GM13976 (cell line): Measurements from ENCODE around the gene TNS3.
"Not testable (repeated sequence)": the region's sequence is repeated elsewhere in the genome, so short reads cannot be mapped to it uniquely, and the experiment has no call there.

Experiments used
- DNase-seq: peaks from one replicate; pipeline ENCODE4 v3.0.0; 2012; ENCODE audit warnings: low spot score
- in situ Hi-C: fragments of 300-500 bp; cut with MboI; formaldehyde crosslinking; loops from one replicate; pipeline ENCODE4 v1.12.0; 2022; ENCODE audit warnings: low sequenced_read_pairs, mixed read lengths, inconsistent platforms; ENCODE audit not compliant: unreplicated experiment
- TF ChIP-seq, protein P1 (sequence below): IDR thresholded peaks from 2 replicates; pipeline ENCODE4 v1.5.1; 2012; ENCODE audit warnings: borderline replicate concordance, mild to moderate bottlenecking; ENCODE audit not compliant: insufficient read depth; ENCODE audit errors: extremely low read depth, missing control alignments, control extremely low read depth

The TNS3 gene

DNA sequence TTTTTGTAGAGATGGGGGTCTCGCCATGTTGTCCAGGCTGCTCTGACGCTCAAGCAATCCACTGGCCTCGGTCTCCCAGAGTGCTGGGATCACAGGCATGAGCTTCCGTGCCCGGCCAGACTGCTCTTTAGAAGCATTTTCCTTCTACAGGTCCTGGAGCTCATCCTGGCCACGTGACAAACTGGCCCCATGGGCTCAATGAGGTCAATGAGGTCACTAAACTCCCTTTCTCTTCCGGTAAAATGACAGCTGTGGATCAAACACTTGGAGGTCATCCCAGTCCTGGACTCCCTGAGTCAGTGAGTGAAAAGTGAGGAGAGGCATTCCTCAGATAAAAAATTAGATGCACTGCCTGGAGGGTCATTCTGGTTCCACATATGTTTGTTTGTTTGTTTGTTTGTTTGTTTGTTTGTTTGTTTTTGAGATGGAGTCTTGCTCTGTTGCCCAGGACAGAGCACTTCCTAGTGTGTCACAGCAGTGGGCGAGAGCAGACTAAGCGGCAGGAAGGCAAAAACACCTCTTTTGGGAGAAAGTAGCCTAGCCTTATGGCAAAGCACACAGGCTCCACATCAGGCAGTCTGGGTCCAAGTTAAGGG is 134.9 kb downstream of the TNS3 start:
- in situ Hi-C loops = loop anchor here (25.0 kb wide), 1 partner anchor 365 kb away; no protein-coding TSS in a partner anchor
- TF ChIP-seq, protein P1, sequence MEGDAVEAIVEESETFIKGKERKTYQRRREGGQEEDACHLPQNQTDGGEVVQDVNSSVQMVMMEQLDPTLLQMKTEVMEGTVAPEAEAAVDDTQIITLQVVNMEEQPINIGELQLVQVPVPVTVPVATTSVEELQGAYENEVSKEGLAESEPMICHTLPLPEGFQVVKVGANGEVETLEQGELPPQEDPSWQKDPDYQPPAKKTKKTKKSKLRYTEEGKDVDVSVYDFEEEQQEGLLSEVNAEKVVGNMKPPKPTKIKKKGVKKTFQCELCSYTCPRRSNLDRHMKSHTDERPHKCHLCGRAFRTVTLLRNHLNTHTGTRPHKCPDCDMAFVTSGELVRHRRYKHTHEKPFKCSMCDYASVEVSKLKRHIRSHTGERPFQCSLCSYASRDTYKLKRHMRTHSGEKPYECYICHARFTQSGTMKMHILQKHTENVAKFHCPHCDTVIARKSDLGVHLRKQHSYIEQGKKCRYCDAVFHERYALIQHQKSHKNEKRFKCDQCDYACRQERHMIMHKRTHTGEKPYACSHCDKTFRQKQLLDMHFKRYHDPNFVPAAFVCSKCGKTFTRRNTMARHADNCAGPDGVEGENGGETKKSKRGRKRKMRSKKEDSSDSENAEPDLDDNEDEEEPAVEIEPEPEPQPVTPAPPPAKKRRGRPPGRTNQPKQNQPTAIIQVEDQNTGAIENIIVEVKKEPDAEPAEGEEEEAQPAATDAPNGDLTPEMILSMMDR = no peak
- DNase-seq = no peak

DNA sequence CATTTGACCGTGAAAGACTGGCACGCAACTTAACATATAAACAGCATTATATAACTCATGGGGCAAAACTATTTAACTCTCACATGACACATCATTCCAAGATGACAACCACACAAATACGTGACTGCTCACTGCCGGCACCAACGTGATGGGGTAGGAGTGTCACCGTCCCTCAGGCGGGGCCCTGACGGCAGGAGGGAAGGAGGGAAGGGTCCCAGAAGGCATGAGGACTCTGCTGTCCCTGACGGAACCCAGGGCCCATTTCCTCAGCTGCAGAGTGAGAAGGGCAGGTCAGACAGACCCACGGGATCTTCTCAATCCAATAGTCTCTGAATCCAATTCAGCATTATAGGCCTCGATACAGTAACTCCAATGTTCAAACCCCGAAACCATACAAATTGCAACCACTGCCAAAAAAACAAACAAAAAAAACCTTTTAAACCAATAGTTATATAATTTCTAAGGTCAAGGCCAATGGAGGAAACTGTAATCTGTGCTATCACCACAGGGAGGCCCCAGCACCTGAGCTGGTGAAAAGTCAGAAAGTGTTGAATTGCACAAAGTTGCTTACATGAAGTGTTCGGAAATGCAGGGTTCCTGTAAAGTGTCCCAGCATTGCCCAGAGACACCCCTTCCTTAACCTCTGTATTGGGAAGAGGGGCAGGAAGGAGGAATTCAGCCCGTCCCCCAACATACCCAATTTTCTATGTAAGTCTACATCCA is 137.4 kb downstream of the TNS3 start:
- peak; percentile 62 for DNase-seq
- in situ Hi-C loops = loop anchor here (25.0 kb wide), 1 partner anchor 368 kb away; no protein-coding TSS in a partner anchor
- TF ChIP-seq, protein P1 = peak; percentile 23

DNA sequence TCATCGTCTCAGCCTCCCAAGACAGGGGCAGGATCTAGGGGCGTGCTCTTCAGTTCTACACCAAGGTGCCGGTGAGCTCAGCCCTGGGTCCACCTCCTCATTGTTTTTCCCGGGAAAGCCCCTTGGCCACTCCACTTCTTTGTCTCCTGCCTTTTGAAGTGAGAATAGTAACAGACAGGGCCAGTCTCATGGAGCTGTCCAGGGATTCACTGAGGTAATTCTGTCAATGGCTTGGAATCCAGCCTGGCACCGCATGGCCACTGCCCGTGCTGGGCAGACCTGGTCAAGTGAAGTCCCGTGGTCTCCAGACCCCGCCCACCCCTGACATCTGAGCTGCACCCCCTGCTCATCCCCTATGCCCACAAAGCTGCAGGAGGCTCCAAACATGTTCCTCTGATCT is 138.9 kb downstream of the TNS3 start:
- DNase-seq = no peak
- TF ChIP-seq, protein P1 = no peak
- in situ Hi-C loops = loop anchor here (25.0 kb wide), 1 partner anchor 369 kb away; no protein-coding TSS in a partner anchor

DNA sequence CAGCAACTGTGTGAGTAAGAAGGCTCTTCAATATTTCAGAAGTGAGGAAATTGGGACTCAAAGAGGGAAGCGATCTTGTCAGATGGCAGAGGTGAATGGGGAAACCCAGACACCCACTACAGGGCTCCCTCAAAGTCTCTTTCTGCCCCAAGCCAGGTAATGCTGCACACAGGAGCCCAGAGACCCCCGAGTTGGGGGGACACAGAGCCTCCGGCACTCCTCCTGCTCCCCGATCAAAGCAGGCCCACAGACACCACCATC is 139.4 kb downstream of the TNS3 start:
- TF ChIP-seq, protein P1 = no peak
- in situ Hi-C loops = loop anchor here (25.0 kb wide), 1 partner anchor 370 kb away; no protein-coding TSS in a partner anchor
- no peak for DNase-seq

DNA sequence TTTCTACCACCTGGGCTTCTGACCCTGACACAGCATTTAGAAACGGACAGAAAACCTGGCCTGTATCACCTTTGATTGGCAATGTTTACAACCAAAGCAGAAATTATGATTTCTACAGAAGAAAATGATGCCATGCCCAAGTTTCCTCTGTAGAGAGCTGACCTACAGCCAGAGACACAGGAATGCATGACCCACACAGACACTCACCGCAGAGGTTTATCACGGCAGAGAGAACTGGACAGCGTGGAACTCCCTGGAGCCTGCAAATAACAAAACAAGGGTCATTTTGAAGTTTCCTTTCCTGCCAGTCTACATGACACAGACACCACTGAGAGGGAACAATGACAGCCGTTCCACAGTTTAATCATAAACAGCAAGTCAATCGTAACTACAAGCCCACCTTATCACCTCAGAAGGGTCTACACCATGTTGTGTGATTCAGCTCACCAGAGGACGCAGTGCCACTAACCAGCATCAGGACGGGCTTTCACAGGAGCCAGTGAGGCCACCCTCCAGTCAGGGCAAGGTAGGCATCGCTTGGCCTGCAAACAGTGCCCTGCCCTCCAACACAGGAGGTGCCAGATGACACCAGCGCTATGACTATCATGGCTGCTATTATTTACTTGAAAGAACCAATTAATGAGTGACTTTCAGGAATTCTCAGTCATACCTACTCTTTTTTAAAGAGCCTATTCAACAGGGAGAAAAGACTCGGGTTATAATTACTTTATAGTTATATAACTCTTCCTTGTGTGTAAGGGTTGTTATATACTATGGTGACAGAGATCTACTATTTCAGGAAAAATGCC is 139.9 kb downstream of the TNS3 start:
- TF ChIP-seq, protein P1 = no peak
- DNase-seq = no peak
- in situ Hi-C loops = loop anchor here (25.0 kb wide), 1 partner anchor 370 kb away; no protein-coding TSS in a partner anchor

DNA sequence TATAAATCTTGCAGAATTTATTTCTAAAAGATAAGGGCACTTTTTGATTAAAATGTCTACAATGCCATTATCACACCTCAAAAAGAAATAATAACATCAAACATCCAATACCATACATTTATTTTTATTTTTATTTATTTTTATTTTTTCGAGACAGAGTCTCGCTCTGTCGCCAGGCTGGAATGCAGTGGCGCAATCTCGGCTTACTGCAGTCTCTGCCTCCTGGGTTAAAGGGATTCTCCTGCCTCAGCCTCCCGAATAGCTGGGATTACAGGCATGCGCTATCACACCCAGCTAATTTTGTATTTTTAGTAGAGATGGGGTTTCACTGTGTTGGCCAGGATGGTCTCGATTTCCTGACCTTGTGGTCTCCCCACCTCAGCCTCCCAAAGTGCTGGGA is 140.9 kb downstream of the TNS3 start:
- in situ Hi-C loops = loop anchor here (25.0 kb wide), 1 partner anchor 371 kb away; no protein-coding TSS in a partner anchor
- DNase-seq = not testable (repeated sequence)
